LHCN-M2 (cell line): ENCODE measurements around the gene CCDC71L. TPM values are rescaled to one million over a fixed set of nuclear protein-coding genes. Genes with fewer than 3 reads are reported as not detected.

Source experiments
- DNase-seq: peaks from one replicate; pipeline ENCODE4 v3.0.0-alpha.2; 2012; ENCODE audit warnings: low read depth
- total RNA-seq: library from RNA; depleted of rRNA; stranded (reverse); fragments of >200 nt; gene quantifications from 2 replicates; pipeline ENCODE4 v1.2.3, GENCODE V29; 2014

CCDC71L gene
- total RNA-seq, 1 experiment from 2014 or later = 54.9 TPM

DNA sequence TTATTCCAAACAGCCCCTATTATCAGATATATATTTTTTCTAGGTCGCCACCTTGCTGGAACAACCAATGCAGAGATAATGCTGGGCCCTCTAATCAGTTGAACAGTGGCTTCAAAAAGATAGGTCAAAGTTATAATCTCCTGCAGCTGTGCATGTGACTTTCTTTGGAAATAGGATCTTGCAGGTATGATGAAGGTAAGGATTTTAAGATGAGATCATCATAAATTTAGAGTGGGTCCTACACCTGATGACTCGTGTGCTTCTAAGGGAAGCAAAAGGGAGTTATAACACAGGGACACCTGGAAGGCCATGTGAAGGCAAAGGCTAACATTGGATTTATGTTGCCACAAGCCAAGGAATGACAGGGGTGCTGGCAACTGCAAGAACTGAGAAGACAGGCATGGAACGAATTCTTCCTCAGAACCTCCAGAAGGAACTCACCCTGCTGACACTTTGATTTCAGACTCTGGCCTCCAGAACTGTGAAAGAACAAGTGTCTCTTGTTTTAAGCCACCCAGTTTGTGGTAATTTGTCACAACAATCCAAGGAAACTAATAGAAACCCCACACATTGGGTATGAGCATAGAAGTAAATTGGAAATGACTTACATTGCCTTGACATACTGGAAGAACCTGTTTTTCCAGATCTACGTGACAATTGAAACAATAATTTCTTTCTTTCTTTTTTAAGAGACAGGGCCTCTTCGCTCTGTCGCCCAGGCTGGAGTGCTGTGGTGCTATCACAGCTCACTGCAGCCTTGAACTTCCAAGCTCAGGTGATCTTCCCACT, 34.4 kb downstream of the CCDC71L start:
- no peak for DNase-seq

GRCh38 chr7:106625678-106626301, 35.2 kb downstream of the CCDC71L start:
- no peak for DNase-seq

DNA sequence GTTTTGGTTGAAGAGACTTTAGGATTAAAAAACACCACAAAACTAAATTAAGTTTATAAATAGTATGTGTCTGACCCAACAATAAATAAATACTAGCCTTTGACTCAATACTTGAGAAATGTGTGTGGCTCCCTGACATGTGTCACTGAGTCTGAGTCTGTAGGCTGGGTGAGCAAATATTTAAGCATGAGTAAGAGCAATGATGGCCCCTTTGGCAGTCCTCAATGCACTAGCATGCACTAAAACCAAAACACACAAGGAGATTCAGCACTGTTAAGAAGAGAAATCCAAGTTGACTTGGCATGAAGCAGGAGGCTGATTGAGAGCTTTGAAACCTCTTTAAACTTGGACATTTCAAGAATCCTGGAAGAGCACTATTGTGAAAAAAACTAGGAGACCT, 37.1 kb downstream of the CCDC71L start:
- DNase-seq = peak; percentile 77

- DNase-seq = no peak
Measured at GRCh38 chr7:106623315-106623660, 37.7 kb downstream of the CCDC71L start.

DNA sequence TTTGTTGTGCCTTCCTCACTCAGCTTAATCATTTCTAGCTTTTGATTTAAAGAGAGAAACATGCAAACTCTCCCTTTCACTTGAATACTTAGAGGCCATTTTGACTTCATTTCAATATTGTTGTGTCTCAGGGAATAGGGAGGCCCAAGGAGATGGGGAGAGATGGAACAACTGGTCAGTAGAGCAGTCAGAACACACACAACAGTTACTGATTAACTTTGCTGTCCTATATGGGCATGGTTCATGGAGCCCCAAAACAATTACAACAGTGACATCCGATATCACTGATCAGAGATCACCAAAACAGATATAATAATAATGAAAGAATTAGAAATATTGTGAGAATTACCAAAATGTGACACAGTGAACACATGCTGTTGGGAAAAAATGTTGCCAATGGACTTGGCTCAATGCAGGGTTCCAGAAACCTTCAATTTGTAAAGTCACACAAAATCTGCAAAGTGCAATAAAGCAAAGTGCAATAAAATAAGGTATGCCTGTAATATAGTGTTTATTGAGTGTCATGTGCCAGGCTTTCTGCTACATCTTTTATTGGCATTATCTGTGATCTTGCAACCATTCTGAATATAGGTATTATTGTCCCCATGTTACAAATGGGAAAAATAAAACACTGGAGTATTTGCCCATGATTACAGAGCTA, 38.2 kb downstream of the CCDC71L start:
- DNase-seq = no peak

DNA sequence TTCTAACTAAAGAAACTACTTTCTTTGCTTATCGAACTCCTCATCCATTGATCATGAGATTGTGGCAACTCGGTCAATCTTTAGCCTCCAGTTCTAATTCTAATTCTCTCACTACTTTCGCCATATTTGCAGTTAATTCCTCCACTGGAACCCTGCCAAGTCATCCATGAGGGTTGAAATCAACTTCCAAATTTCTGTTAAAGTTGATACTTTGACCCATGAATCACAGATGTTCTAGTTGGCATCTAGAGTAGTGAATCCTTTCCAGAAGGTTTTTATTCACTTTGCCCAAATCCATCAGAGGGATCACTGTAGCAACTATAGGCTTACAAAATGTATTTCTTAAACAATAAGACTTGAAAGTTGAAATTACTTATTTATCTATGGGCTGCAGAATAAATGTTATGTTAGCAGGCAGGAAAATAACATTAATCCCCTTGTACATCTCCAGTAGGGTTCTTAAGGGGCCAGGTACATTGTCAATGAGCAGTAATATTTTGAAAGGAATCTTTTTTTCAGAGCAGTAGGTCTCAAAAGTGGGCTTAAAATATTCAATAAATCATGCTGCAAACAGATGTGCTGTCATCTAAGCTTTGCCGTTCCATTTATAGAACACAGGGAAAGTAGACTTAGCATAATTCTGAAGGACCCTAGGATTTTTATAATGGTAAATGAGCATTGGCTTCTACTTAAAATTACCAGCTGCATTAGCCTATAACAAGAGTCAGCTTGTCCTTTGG, 39.4 kb downstream of the CCDC71L start:
- no peak for DNase-seq

GRCh38 chr7:106620676-106621075, 40.3 kb downstream of the CCDC71L start:
- DNase-seq = no peak

GRCh38 chr7:106620034-106620433, 40.9 kb downstream of the CCDC71L start:
- DNase-seq = no peak

DNA sequence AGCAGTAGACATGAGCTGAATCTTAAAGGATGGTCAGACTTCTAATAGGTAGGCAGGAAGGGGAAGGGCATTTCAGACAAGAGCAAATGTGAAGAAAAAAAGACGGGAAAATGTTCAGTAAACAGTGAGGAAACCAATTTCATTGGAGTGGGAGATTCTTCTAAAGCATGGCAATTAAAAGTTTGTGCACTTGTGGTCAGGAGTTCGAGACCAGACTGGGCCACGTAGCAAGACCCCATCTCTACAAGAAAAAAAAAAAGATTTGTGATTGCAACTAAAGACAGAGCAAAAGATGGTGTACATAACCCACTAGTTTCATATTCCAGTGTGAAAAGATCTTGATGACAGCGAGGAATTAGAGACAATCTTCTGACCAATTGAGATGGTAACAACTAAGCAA, 41.7 kb downstream of the CCDC71L start:
- DNase-seq = no peak

DNA sequence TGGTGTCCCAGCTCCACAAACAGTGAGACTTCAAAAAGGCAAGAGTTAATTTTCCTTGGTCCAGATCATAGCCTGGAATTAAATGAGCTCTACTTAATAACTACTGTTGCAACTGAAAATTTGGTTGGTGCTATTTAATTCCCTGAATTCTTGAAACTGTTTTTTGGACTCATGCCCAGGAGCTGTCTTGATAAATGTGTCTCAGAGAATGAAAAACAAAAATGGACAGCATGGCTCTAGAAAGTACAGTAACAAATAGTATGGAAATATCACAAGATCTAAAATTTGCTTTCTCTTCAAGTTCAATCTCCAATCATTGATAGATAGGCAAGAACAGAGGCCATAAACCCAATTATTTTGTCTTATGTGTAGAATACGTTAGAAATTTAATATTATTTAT, 42.5 kb downstream of the CCDC71L start:
- peak; percentile 66 for DNase-seq

GRCh38 chr7:106617860-106618259, 43.1 kb downstream of the CCDC71L start:
- DNase-seq = no peak

DNA sequence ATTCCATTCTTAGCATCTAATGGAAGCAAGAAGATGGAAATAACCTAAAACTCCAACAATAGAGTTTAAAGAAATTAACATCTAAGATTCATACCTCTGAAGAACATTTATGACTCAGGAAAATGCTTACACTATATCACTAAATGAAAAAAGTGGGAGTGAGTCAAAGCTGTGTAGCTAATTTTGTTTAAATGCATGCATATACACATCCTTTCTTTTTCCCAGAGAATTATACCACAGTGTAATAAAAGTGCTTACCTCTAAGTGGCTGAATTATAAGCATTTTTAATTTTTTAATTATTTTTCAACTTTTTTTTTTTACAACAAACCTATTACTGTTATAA, 44.3 kb downstream of the CCDC71L start:
- DNase-seq = no peak

DNA sequence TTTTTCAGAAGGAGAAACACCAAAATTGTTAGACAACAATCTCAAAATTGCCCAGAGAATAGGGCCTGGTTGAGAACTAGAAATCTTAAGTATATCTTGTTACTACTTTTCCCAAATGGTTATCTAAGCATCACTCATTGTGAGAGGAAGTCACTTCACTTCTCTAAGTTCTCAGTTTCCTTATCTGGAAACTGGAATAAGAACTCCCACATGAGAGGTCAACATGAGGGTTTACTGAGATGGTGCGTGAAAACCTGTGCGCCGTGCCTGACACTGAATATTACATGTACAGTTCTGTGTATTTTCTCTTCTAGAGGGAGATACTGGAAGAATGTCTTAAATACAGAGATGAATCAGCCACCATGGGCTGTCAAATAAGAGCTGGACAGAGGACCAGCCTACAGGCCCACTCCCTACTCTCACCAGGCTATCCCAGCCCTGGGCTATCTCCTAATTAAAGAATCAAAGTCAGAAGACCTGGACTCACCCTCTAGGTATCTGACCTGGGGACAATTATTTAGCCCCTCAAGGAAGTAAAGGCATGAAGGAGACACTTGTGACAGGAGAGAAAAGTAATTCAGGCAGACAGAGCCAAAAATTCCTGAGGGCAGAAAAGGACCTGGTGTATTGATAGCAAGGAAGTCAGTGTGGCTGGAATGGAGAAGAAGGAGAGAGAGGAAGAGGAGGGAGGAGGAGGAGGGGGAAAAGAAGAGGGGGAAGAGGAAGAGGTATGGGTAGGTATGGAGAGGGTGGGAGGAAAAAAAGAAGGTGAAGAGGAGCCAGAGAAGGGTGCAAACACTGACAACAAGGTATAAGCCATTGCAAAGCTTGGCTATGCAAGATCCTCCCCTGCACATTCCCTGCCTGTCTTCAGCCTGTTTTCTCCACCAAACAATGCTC, 44.9 kb downstream of the CCDC71L start:
- DNase-seq = no peak

DNA sequence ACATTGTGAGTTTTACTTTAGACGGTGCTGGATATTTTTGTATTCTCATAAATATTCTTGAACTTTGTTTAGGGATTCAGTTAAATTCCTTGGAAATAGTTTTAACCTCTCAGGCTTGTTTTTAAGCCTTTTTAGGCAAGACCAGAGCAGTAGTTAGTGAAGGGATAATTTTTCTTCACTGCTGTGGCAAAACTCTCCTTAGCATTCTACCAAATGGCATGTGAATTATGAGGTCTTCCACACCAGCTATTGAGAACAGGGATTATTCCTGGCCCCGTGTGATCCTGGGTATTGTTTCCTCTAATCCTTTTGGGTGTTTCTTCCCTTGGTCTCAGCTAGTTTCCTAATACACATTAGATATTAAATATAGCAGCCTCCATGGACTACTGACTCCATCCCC, 46.2 kb downstream of the CCDC71L start:
- no peak for DNase-seq

DNA sequence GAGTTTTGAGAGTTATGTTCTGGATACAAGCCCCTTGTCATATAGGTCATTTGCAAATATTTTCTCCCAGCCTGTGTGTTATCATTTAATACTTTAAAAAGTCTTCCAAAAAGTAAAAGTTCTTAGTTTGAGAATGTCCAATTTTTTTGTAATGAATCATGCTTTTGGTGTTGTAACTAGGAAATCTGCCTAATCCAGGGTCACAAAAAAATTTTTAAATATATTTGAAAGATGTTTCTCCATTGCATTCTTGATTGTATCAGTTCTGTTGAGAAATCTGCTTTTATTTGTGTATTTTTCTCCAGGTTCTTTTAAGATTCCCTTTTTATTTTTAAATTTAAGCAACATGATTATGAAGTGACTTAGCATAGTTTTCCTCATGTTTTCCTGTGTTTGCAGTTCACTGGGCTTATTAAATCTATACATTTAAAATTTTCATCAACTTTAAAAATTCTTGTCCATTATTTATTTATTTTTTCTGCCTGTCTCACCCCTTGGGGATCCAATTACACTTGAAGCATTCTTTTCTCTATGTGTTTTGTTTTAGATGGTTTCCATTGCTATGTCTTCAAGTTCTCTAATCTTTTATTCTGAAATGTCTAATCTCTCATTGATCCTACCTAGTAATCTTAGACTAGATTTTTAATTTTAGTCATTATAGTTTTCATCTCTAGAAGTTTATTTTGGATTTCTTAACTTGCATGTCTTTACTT, 47.0 kb downstream of the CCDC71L start:
- peak; percentile 61 for DNase-seq

DNA sequence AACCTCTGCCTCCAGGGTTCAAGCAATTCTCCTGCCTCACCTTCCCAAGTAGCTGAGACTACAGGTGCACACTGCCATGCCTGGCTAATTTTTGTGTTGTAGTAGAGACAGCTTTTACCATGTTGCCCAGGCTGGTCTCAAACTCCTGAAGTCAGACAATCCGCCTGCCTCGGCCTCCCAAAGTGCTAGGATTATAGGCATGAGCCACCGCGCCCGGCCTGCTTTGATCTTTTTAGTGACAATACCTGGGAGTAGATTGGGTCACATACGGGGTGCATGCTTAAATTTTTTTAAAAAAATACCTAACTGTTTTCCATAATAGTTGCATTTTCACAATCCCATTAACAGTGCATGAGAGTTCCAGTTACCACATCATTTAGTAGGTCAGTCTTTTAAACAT, 47.7 kb downstream of the CCDC71L start:
- DNase-seq = no peak

DNA sequence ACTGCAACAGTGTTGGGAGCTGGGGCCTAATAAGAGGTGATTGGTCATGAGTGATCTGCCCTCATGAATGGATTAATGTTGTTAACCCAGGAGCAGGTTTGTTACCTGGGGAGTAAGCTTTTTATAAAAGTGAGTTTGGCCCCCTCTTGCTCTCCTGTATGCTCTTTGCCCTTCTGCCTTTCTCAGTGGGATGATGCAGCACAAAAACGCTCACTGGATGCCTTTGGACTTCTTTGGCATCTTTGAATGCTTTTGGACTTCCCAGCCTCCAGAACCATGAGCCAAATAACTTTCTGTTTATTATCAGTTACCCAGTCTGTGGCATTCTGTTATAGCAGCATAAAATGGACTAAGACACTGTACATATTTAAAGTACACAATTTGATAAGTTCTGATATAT, 48.5 kb downstream of the CCDC71L start:
- no peak for DNase-seq

GRCh38 chr7:106611911-106612310, 49.0 kb downstream of the CCDC71L start:
- no peak for DNase-seq

DNA sequence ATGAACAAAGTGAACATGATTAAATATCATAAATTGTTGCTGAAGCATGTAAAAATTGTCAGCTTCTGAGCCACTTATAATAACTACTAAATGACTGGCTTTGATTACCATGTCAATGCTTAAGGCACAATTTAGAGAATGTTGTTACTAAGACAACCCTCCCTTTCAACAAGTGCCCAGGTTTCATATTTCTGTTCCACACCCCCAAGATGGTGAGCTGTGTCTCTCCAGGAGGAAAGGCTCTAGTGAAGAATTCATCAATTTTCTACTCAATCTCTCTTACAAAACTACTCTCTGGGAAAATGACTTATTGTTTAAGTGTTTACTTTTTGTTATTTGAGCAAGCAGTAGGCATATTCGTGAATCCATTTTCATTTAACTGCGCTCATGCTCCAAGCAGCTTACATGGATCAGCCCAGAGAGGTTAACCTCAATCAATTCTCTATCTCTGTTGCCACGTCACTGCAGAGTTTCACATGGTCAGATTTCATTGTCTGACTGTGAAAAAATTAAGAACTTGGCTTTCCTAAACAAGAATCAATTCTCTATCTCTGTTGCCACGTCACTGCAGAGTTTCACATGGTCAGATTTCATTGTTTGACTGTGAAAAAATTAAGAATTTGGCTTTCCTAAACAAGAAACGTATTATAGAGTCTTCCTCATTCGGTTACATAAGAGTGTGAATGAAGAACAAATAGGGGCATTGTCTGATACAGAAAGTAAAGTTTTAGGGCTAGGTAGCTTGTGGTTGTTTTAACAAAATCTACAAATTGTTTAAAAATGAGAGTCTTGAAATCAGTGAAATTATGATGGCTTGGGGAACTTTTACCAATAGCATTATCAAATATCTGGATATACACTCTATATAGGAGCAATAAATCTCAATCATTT, 49.7 kb downstream of the CCDC71L start:
- no peak for DNase-seq

DNA sequence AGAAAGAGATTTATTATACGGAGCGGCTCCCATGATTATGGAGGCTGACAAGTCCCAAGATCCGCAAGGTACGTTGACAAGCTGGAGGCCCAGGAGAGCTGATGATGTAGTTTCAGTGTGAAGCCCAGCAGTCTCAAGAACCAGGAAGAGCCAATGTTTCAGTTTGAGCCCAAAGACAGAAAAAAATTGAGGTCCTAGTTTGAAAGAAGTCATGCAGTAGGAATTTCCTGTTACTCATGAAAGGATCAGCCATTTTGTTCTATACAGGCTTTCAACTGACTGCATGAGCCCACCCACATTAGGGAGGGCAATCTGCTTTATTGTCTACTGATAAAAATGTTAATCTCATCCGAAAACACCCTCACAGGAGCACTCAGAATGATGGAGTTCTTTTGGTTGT, 51.5 kb downstream of the CCDC71L start:
- peak; percentile 87 for DNase-seq
